DND-41 (cell line): ENCODE measurements around the gene KIAA1191.
"Not testable (repeated sequence)": the region's sequence is repeated elsewhere in the genome, so short reads cannot be mapped to it uniquely, and the experiment has no call there.

Experiments
- ATAC-seq: fragments of 200-7000 bp; cut with Tn5 transposase; 3 replicates; pipeline ENCODE4 v1.9.1; 2021; ENCODE audit warnings: low read depth; ENCODE audit not compliant: insufficient read depth
- DNase-seq: peaks from one replicate; pipeline ENCODE4 v3.0.0-alpha.2; 2020
- H2AFZ ChIP-seq: 2 replicates; pipeline ENCODE4 v1.6.0; 2012; ENCODE audit warnings: low read depth, low read length
- H3K27ac ChIP-seq: 2 replicates; pipeline ENCODE4 v1.5.1; 2012; ENCODE audit warnings: low read length, inconsistent platforms
- H3K27me3 ChIP-seq: fragments of 200-600 bp; sonication (generic); 2 replicates; pipeline ENCODE4 v1.6.0; 2012; ENCODE audit warnings: low read length, mild to moderate bottlenecking, inconsistent platforms; ENCODE audit not compliant: insufficient read depth, poor library complexity
- H3K36me3 ChIP-seq: 2 replicates; pipeline ENCODE4 v1.5.1; 2012; ENCODE audit warnings: low read length, inconsistent platforms; ENCODE audit not compliant: insufficient read depth
- H3K4me1 ChIP-seq: 2 replicates; pipeline ENCODE4 v1.5.1; 2012; ENCODE audit warnings: mild to moderate bottlenecking, low read length; ENCODE audit not compliant: insufficient read depth
- H3K4me2 ChIP-seq: 2 replicates; pipeline ENCODE4 v1.6.0; 2012; ENCODE audit warnings: mild to moderate bottlenecking, moderate library complexity, low read length, inconsistent platforms; ENCODE audit not compliant: insufficient read depth
- H3K4me3 ChIP-seq, 2 experiments: fragments of 200-600 bp in 1 of 2; shearing (Covaris generic) in 1 of 2; 2 replicates each; pipeline ENCODE4 v1.5.1; 2012 to 2016; ENCODE audit warnings: inconsistent platforms in 2 of 2, low read length in 2 of 2, mild to moderate bottlenecking in 2 of 2, low read depth in 1 of 2, moderate library complexity in 1 of 2
- H3K79me2 ChIP-seq: 2 replicates; pipeline ENCODE4 v1.6.0; 2012; ENCODE audit warnings: low read length, inconsistent platforms; ENCODE audit not compliant: insufficient read depth
- H3K9ac ChIP-seq: 2 replicates; pipeline ENCODE4 v1.6.0; 2012; ENCODE audit warnings: low read depth, mild to moderate bottlenecking, inconsistent platforms, low read length, moderate library complexity
- H3K9me3 ChIP-seq: 2 replicates; pipeline ENCODE4 v1.5.1; 2012; ENCODE audit warnings: low read length, moderate library complexity, mild to moderate bottlenecking, inconsistent platforms; ENCODE audit not compliant: insufficient read depth, severe bottlenecking
- H4K20me1 ChIP-seq: 2 replicates; pipeline ENCODE4 v1.6.0; 2012; ENCODE audit warnings: low read length; ENCODE audit not compliant: insufficient read depth
- CTCF ChIP-seq: IDR thresholded peaks from 2 replicates; pipeline ENCODE4 v1.5.1; 2012; ENCODE audit warnings: borderline replicate concordance, low read length, moderate library complexity, mild to moderate bottlenecking; ENCODE audit not compliant: poor library complexity, severe bottlenecking; ENCODE audit errors: extremely low read depth
- EZH2 ChIP-seq: IDR thresholded peaks from 3 replicates; pipeline ENCODE4 v1.6.1; 2012; ENCODE audit warnings: borderline replicate concordance, low read depth, mild to moderate bottlenecking, moderate library complexity, low read length, inconsistent platforms; ENCODE audit not compliant: severe bottlenecking

KIAA1191 gene

GRCh38 chr5:176320577-176320976, 41.0 kb downstream of the KIAA1191 start:
- no peak overlapping the region for H3K27ac ChIP-seq
- DNase-seq (no peak), ATAC-seq (no peak)
- no peak overlapping the region for H3K4me2 ChIP-seq
- no peaks in the 10 kb centered on the region for H4K20me1 ChIP-seq
- no peaks in the 10 kb centered on the region for H3K4me1 ChIP-seq
- H3K27me3 ChIP-seq: no peaks in the 10 kb centered on the region
- no peaks in the 10 kb centered on the region for H3K9me3 ChIP-seq
- no peak overlapping the region for H3K9ac ChIP-seq
- TF ChIP-seq CTCF (no peak), EZH2 (no peak)
- no peak overlapping the region for H2AFZ ChIP-seq
- no peaks in the 10 kb centered on the region for H3K79me2 ChIP-seq
- H3K4me3 ChIP-seq: no peak overlapping the region
- peaks cover 21% of the 10 kb centered on the region; the same call in 1 of the 2 replicates for H3K36me3 ChIP-seq

- ATAC-seq (no peak), DNase-seq (no peak)
- no peaks in the 10 kb centered on the region for H3K27me3 ChIP-seq
- H3K79me2 ChIP-seq: no peaks in the 10 kb centered on the region
- no peak overlapping the region for H3K4me2 ChIP-seq
- H3K9me3 ChIP-seq: no peaks in the 10 kb centered on the region
- H2AFZ ChIP-seq: no peak overlapping the region
- peaks cover 25% of the 10 kb centered on the region; the same call in 1 of the 2 replicates for H3K36me3 ChIP-seq
- no peaks in the 10 kb centered on the region for H3K4me1 ChIP-seq
- TF ChIP-seq CTCF: peak; percentile 35
- TF ChIP-seq EZH2: no peak
- H3K27ac ChIP-seq: no peak overlapping the region
- no peak overlapping the region for H3K9ac ChIP-seq
- no peaks in the 10 kb centered on the region for H4K20me1 ChIP-seq
- H3K4me3 ChIP-seq: no peak overlapping the region
Measured at GRCh38 chr5:176319827-176320554, 41.6 kb downstream of the KIAA1191 start.

- peaks cover 25% of the 10 kb centered on the region for H3K36me3 ChIP-seq
Measured at GRCh38 chr5:176317534-176318374, 43.8 kb downstream of the KIAA1191 start.

GRCh38 chr5:176305356-176305755, 56.2 kb downstream of the KIAA1191 start:
- DNase-seq, H3K79me2 ChIP-seq, H3K9ac ChIP-seq, H3K9me3 ChIP-seq, H2AFZ ChIP-seq, H3K27me3 ChIP-seq, H3K4me2 ChIP-seq, H4K20me1 ChIP-seq, ATAC-seq, H3K27ac ChIP-seq, H3K4me1 ChIP-seq, H3K4me3 ChIP-seq: not testable (repeated sequence)
- peaks cover 24% of the 10 kb centered on the region; the same call in 1 of the 2 replicates for H3K36me3 ChIP-seq

More at GRCh38 chr5:176317534-176318374, 43.8 kb downstream of the KIAA1191 start:
- TF ChIP-seq CTCF (no peak), EZH2 (no peak)
- Histone ChIP-seq H4K20me1 (no peaks in the 10 kb centered on the region), H3K4me1 (no peaks in the 10 kb centered on the region), H3K79me2 (no peaks in the 10 kb centered on the region), H3K9ac (no peak overlapping the region), H3K4me3 (no peak overlapping the region), H3K9me3 (no peaks in the 10 kb centered on the region), H3K27me3 (no peaks in the 10 kb centered on the region), H3K27ac (no peak overlapping the region), H2AFZ (no peak overlapping the region), H3K4me2 (no peak overlapping the region)
- no peak for ATAC-seq
- DNase-seq: no peak
